GM18526 (cell line): Measurements from ENCODE around the gene INPP4B.

Source experiments
- POLR2A ChIP-seq: IDR thresholded peaks from 3 replicates; pipeline ENCODE4 v1.6.1; 2011; ENCODE audit not compliant: insufficient read length; ENCODE audit errors: extremely low read depth

Gene INPP4B

DNA sequence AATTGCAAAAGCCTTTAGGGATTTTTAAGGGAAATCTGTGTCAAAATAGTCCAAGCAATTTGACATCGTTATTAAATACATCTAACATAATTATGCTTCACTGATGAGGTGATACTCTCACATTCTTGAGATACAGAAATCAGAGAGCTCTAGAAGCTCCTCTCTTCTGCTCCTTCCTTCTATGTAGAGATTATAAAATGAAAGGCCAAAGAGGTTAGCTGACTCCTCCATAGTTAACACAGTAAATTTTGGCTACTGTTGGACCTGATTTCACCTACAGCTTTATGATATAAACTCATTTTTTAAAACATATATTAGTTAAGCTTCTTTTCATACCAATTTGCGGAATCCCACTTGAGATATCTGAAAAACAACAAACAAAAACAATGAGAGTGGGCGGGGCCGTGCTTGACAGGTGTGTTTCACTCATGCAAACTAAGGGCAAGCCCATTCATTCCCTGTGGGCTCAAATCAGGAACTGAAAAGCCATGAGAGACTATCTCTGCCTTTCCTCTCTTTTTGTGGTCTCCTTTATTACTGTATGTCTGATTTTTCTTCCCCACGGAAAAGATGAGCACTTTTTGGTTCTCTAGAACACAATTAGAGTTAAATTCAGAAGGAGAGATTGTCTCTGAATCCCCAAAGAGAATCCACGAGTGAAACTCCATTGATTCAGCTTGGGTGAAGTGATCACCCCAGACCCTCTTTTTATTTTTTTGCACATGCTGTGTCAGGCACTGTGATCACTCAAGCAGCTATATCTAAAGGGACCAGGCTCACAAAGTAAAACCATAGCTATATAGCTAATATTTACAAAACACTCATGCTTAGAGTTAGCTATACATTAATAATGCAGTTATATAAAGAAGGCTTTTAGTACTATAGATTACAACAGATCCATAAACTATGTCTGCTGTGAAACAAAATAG, 643.4 kb downstream of the INPP4B start:
- no peak for TF ChIP-seq POLR2A

GRCh38 chr4:142201041-142201440, 645.1 kb downstream of the INPP4B start:
- no peak for TF ChIP-seq POLR2A

GRCh38 chr4:142194905-142195304, 651.2 kb downstream of the INPP4B start:
- no peak for TF ChIP-seq POLR2A

GRCh38 chr4:142191901-142192300, 654.2 kb downstream of the INPP4B start:
- TF ChIP-seq POLR2A = no peak

GRCh38 chr4:142181021-142181420, 665.1 kb downstream of the INPP4B start:
- TF ChIP-seq POLR2A = no peak

DNA sequence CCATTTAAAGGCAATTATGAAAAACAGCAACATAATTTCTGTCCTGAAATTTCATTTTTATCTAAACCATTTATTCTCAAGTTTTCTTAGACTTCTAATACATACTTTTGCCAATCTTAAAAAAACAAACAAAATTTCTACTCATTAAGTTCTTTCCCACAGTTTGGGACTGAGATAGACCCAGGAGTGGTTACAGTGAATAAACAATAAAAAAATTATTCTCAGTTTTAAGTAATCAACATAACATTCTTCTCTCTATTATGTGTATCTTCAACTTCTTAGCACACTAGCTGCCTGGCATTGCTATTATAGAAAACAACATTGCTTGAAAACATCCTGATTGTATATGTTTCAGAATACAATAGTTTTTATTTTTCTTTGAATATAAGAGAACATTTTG, 676.9 kb downstream of the INPP4B start:
- no peak for TF ChIP-seq POLR2A

DNA sequence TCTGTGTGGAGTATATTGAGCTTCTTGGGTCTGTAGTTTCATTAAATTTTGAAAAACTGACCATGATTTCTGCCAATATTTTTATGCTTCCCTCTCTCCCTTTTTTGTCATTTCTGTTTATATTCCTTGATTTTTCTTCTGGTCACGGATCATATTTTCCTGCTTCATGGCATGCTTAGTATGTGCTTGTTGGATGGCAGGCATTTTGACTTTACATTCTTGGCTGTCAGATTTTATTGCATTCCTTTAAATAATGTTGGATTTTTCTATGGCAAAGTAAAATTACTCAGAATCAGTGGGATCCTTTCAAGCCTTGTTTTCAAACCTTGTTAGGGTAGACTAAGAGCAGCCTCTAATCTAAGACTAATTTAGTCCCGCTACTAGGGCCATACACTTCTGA, 677.9 kb downstream of the INPP4B start:
- no peak for TF ChIP-seq POLR2A

DNA sequence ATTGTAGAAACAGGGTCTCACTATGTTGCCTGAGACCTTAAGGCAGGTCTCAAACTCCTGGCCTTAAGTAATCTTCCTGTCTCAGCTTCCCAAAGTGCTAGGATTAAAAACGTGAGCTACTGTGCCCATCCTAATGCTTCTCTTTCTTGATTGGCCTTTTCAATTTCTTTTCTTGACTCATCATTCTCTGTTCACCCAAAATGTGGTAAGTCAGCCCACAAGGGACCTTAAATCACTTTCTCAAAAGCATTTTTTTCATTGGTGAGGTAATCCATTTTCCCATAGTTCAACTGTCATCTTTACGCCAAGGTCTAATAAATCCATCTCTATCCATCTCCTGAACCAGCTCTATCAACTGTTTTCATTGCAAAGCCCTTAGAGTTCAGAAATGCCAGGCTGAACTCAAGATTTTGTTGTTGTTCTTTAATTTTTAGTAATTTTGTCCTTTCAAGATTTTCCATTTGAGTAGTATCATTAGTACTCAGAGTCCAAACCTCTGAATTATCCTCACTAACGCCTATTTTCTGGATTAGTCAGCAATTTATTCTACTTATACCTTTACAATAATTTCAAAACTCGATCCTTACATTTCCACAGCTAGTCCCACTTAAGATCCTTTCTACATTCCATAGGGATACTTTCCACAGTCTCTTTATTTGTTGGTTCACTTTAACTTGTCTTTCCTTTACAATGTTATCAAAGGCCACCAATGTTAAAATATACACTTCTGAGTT, 681.2 kb downstream of the INPP4B start:
- TF ChIP-seq POLR2A = no peak

GRCh38 chr4:142161086-142161485, 685.0 kb downstream of the INPP4B start:
- no peak for TF ChIP-seq POLR2A

- no peak for TF ChIP-seq POLR2A
These were observed 685.6 kb downstream of the INPP4B start for GRCh38 chr4:142160509-142160908.

GRCh38 chr4:142158980-142159379, 687.1 kb downstream of the INPP4B start:
- no peak for TF ChIP-seq POLR2A

DNA sequence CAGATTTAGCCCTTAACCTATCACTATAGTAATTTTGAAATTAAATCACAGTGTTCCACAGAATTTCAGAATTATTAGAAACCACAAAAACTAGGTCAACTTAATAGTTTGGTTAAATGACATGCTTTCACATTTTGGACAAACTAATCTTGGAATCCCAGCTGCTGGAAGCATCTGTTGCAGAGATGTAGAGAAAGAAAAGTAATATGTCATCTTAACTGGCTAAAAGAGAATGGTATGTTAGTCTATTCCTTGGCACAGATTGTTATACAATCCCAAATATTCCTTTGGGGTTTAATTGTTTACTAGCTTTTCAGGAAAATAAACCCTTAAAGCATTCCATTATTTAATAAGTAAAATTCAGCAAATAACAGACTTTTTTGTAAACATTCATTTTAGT, 689.8 kb downstream of the INPP4B start:
- no peak for TF ChIP-seq POLR2A

GRCh38 chr4:142155347-142155746, 690.8 kb downstream of the INPP4B start:
- TF ChIP-seq POLR2A = no peak

DNA sequence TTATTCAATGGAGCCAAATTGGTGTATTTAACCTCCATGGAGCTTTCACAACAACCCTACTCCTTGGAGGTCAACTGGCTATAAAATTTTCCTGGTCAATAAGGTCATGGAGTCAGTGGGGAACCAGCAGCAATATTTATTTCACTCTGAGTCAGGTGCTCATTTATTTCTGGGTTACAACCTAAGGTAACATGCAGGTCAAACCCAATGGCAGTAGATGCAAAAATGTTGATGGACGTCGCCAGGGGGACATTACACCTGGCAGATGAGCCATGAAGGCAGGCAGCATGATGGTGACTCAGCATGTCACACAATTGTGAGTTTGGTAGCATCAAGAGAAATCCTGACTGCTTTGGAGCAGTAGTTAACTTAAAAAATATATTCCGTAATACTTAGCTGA, 695.6 kb downstream of the INPP4B start:
- TF ChIP-seq POLR2A = no peak

- TF ChIP-seq POLR2A = no peak
These were observed 701.3 kb downstream of the INPP4B start for GRCh38 chr4:142144813-142145212.

DNA sequence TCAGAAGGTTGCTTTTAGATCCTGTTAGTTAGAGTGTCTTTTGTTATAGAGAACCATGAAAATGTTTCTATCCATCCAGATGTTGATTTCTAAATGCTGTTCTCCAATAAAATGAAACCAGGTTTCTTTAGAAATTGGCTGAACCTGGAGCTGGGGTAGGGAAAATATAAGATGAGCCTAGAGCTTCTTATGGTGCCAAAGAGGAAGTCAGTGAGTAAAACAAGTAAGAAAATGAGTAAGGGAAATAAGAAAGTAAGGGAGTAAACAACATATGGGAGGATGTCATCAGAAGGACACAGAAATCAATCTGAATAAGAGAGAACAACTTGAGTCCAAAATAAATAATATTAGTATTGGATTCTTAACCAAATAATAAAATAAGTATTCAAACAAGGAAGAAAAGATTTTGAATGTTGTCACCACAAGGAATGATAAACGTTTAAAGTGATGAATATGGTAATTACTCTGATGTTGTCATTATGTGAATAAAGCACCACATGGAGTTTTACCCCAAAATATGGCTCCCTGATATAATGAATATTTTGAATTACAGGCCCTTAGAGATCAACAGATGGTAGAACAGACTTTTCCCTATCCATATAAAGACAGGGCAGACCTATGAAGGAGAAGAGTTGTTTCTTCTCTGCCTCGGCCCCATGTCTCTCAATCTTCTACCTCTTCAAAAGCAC, 703.6 kb downstream of the INPP4B start:
- TF ChIP-seq POLR2A = no peak

GRCh38 chr4:142141224-142141623, 704.9 kb downstream of the INPP4B start:
- no peak for TF ChIP-seq POLR2A
